HG03469 (cell line): ENCODE measurements around the gene GK.
A peak's percentile ranks its signal among the peaks of the same experiment; 100 is the strongest.
"Not testable (repeated sequence)": the region's sequence is repeated elsewhere in the genome, so short reads cannot be mapped to it uniquely, and the experiment has no call there.

Experiments used
- ATAC-seq: cut with Tn5 transposase; IDR thresholded peaks from one replicate; pipeline ENCODE4 v1.9.1; 2021; ENCODE audit warnings: mild to moderate bottlenecking, moderate library complexity, moderate number of reproducible peaks; ENCODE audit not compliant: unreplicated experiment

GK gene

DNA sequence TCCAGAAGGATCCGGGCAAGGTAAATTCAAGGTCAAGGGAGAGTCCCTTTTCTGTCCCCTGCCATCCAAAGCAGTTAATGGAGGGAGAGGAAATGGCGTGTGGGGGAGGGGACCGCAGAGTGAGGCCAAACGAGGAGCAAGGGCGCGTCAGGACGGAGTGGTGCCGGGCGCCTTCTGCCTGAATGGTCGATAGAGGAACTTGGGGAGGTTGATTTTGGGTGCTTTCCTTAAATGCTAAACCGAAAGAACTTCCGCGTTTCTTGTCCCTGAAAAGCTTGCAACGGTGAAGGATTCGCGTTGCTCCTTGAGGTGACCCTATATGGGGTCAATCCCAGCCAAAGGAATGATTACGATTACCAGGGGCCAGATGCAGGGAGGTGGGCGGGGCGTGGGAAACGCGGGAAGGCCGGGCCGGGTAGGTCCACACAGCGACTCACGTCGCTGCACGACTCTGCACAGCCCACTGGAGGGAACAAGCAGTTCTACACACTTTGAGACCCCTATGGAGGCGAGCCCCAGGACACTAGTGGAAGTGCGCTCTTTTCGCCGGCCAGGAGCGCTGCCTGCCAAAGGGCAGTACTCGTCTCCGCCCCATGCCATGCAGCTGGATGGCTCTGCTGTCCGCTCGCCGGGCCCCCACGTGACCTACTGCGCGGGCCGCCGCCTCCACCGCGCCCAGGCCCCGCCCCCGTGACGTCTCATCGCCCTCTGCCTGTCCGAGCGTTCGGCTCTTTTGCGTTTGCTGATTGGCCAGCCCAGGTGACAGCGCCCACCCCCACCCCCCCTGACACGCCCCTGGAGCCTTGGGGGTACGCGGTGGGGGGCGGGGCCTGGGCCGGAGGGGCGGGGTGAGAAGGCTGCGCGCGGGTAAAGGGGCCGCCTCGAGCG is 452 bp upstream of the GK start:
- peak; percentile 87 for ATAC-seq

DNA sequence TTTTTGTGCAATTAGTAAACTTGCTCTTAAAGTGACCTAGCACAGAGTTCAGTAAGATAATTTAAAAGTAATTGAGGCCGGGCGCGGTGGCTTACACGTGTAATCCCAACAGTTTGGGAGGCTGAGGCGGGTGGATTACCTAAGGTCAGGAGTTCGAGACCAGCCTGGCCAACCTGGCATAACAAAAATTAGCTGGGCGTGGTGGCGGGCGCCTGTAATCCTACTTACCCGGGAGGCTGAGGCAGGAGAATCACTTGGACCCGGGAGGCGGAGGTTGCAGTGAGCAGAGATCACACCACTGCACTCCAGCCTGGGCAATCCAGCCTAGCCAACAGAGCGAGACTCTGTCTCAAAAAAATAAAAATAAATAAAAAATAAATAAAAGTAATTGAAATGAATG is 1.2 kb downstream of the GK start:
- not testable (repeated sequence) for ATAC-seq

DNA sequence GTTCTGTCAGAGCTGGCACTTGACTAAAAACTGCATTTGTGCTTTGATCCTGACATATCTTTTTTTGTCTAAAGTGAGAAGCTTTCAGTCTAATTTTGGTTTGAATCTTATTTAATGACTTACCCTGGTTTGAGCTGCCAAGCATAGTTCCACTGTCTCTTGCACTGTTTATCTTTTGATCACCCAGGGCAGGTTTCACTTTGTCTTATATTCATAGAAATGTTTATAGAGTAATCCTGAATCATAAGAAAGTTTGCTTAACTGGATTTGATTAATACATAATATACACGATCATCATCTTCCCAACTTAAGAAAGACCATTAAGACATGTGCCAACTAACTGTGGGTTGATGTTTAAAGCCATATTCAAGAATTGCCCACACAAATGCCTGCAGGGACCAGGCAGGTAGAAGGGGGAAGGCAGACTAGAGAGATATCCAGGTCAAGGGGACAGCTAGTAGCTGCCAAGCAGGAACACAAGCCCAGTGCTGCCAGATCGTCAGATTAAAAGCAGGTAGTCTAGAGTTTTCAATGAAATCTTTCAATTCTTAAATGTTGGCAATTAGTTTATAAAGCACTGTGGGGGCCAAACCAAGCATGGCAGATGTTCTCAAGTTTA is 1.9 kb downstream of the GK start:
- no peak for ATAC-seq

GRCh38 chrX:30655991-30656390 is 2.8 kb downstream of the GK start:
- no peak for ATAC-seq

DNA sequence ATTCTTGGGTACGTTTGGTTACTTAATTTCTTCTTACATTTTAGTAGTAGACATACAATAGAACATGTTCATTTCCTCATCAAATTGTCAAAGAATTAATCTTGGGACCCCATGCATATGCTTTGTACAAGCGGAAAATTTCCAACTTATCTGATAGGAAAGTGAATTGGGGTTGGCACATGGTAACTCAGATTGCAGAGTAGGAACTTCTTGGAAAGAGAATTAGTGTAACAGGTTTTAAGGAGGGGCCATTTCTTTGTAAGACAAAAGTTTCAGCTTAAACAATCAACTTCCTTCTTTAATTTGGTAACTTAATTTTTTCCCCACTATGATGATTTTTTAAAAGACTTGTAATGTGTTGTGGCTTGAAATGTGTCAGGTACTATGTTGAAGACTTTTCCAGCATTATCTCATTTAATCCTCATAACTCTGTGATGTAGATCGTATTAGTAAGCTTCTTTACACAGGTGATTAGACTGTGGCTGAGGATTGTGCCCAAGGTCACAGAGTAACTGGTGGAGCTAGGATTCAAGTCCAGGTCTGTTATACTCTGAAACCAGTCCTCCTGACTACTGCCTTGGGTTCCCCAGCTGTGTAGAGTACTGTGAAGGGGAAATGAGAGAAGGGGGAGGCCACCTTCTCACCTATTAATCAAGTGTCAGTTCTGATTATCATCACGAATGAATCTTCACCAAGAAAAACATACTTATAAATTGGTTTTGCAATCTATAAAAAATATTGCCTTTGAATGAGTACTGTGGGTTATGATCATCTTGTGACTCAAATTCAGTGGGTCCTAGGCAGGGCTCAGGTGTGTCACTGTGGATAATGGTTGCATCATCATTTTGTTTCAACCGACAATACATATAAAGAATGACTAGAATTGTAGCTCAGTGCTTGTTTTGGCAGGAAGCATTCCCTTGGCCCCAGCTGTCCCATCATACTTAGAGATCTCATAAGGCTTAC is 4.3 kb downstream of the GK start:
- no peak for ATAC-seq

DNA sequence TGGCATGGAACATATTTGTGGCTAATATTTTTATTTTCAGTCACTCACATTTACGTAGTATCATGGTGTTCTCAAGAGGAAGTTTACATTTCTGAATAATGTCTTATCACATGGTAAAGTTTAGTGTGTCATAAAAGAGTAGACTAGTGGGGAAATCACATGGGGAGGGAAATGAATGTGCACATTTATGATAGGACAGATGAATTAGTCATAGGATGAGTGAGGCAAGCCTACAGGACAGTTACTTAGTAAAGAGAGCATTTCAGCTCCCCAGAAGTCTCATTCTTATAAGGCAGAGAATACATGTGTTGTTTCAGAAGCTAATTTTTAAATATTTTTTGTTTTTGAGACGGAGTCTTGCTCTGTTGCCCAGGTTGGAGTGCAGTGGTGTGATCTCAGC is 6.2 kb downstream of the GK start:
- ATAC-seq, result no peak

GRCh38 chrX:30661228-30661627 is 8.0 kb downstream of the GK start:
- no peak for ATAC-seq

DNA sequence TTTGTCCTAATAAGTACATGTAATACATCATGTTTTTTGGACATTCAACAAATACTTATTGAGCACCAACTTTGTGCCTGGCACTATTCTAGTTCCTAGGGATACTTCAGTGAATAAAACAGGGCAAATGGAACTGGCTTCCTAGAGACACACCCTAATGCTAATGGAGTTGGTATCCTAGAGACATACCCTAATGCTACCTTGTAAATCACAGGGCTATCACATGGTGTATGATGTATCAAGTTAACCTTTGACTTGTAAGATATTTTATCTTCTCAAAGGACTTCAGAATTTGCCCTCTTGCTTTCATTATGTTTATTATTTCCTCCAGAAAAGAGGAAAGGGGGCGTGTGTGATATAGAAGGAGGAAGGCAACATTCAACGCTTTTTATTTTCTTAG is 10.1 kb downstream of the GK start:
- ATAC-seq, result no peak

GRCh38 chrX:30665471-30665870 is 12.2 kb downstream of the GK start:
- no peak for ATAC-seq

GRCh38 chrX:30666094-30666493 is 12.9 kb downstream of the GK start:
- ATAC-seq, result no peak

DNA sequence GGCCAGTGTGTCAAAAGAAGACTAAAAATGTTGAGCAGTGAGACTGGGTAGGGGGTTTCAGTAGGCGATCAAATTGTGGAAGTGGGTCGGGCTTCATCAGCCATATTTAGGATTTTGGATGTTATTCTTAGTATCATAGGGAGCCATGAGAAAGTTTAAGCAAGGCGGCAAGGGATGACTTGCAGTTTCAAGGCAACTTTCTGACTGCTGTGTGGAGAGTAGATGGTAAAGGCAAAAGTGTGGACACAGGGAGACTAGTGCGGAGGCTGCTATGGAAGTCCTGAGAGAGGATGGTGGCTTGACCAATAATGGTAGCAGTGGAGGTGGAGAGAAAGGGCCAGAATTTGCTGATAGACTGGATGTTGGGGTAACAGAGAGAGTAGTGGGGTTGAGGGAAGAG is 15.4 kb downstream of the GK start:
- no peak for ATAC-seq

GRCh38 chrX:30671189-30671588 is 18.0 kb downstream of the GK start:
- ATAC-seq, result not testable (repeated sequence)

DNA sequence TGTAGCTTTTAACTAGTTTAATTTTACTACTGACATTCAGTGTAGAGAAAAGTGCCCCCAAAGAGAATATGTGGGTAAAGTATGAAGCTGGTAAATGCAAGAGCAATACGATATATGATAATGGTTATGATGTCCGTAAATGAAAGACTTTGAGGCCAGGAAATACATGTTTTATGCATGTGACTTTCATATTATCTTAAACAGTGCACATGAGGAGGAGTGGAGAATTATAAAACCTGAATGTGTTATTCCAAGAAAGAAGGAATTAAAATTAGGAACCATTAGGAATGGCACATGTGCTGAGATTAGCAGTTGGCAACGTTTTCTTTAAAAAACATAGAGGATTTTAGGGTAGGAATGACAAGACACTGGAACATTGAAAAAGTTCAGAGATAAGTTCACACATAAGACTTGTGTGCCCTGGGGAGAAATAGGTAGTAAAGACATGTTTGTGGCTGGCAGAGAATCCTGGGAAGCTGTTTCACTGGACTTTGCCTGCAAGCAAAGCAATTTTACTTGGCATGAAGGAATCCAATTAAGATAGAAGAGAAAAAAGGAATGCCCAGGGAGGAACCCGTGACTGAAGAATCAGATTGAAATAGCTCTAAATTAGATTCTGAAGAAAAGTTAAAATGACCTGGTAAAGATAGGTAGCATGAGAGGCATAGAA is 20.0 kb downstream of the GK start:
- no peak for ATAC-seq

GRCh38 chrX:30673884-30674598 is 20.8 kb downstream of the GK start:
- ATAC-seq, result no peak

DNA sequence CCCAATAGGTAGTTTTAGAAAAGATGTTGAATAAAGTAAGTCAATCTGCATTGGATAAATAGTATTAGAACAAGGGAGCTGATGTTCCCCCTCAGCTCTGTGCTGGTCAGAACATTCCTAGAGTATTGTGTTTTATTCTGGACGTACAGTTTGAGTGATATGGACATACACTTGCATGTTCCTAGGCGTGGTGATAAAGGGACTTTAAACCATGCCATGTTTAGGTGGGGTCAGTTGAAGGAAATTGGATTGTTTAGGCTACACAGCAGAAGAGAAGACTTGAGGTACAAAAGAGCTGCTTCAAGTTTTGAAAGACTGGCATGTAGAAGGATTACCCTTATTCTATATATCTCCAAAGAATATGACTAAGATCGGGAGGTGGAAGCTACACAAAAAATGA is 21.6 kb downstream of the GK start:
- no peak for ATAC-seq

DNA sequence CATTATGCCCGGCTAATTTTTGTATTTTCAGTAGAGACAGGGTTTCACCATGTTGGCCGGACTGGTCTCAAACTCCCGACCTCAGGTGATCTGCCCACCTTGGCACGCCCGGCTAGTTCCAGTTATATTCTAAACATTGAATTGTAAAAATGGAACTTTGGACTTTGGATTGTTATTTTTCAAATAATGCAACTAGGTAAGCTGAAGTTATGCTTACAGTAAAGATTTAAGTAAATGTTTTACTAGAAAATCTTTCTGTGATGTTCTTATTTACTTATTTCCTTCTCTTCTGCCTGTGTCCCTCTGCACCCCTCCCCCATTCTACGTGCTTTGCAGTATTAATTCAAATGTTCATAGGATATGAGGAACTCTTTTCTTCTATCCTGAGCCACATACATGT is 26.1 kb downstream of the GK start:
- ATAC-seq, result no peak

- ATAC-seq, result no peak
These were observed 27.4 kb downstream of the GK start for GRCh38 chrX:30680618-30681017.

DNA sequence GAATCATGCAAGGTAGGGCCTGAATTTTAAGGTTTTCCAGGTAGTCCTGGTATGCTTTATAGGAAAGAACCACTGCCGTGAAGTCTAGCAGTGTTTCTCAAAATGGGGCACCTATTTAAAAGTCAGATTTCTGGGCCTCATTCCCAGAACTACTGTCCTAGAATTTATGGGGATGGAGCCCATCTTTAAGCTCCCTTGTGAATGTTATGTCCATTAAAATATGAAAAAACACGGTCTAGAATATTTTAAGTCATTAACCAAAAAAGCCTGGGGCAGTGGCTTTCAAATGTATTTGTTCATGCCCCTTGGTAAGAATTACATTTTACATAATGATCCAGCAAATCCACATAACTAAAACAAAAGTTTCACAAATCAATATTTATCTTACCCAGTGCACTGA is 35.4 kb downstream of the GK start:
- ATAC-seq, result no peak

DNA sequence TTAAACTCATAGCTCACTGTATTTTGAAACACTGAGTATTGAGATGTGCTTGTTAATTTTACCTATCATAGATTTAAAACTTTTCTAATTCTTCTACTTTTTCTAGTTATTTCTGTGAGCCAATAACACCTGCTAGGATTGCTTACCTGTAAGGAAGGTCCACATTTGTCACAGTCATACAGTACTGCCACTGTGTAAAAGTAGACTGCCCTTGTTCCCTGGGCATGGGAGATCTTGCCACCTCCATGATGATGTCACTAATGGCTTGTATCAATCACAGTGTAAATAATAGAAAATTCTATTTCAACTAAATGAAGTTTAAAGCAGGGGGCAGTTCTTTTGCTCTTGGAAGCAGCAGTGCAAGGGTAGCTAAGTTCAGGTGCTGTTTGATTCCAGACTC is 35.9 kb downstream of the GK start:
- ATAC-seq, result no peak

DNA sequence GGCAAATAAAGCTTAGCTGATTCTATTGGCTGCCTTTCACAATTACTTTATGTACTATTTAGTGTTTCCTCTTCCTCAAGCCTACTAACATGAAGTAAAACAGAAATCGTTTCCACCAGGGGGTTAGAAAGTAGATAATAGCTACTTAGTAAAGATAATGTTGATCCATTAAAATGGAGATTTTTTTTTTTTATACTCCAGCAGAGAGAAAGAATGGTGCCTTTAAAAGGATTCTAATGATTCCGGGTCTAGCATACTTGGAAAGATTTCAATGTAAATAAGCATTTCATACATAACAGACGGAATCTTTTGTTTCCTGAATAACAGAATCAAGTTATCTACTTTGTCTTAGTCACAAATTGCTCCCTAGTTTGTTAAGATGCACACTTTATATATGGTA is 37.1 kb downstream of the GK start:
- ATAC-seq, result no peak
